RWPE2 (cell line): ENCODE data around the gene LRBA.
"Not testable (repeated sequence)": the region's sequence is repeated elsewhere in the genome, so short reads cannot be mapped to it uniquely, and the experiment has no call there.

Experiments
- ATAC-seq: fragments of 200-7000 bp; cut with Tn5 transposase; 3 replicates; pipeline ENCODE4 v1.9.1; 2021; ENCODE audit warnings: low read depth
- DNase-seq: peaks from one replicate; pipeline ENCODE4 v3.0.0-alpha.2; 2020; ENCODE audit warnings: low spot score
- H3K27ac ChIP-seq: fragments of 450-650 bp; 2 replicates; pipeline ENCODE4 v1.5.1; 2017; ENCODE audit warnings: mild to moderate bottlenecking; ENCODE audit not compliant: poor library complexity, severe bottlenecking
- H3K27me3 ChIP-seq: fragments of 250-450 bp; sonication (Bioruptor Pico); 2 replicates; pipeline ENCODE4 v1.5.1; 2021; ENCODE audit warnings: mild to moderate bottlenecking, moderate library complexity; ENCODE audit not compliant: insufficient read depth, poor library complexity, severe bottlenecking
- H3K36me3 ChIP-seq: fragments of 250-450 bp; sonication (Bioruptor Pico); 2 replicates; pipeline ENCODE4 v1.5.1; 2020; ENCODE audit warnings: low read depth, mild to moderate bottlenecking, moderate library complexity
- H3K4me1 ChIP-seq: fragments of 250-450 bp; sonication (Bioruptor Pico); 2 replicates; pipeline ENCODE4 v1.5.1; 2021; ENCODE audit warnings: mild to moderate bottlenecking, moderate library complexity; ENCODE audit not compliant: insufficient read depth, poor library complexity, severe bottlenecking
- H3K4me3 ChIP-seq: fragments of 250-450 bp; sonication (Bioruptor Pico); 2 replicates; pipeline ENCODE4 v1.5.1; 2021; ENCODE audit warnings: mild to moderate bottlenecking, moderate library complexity; ENCODE audit not compliant: severe bottlenecking
- H3K9me3 ChIP-seq: fragments of 250-450 bp; sonication (Bioruptor Pico); 2 replicates; pipeline ENCODE4 v1.5.1; 2021; ENCODE audit warnings: mild to moderate bottlenecking, moderate library complexity; ENCODE audit not compliant: severe bottlenecking
- CTCF ChIP-seq: fragments of 450-650 bp; IDR thresholded peaks from one replicate; pipeline ENCODE4 v1.5.1; 2017; ENCODE audit warnings: mild to moderate bottlenecking, moderate library complexity; ENCODE audit not compliant: poor library complexity, severe bottlenecking

Gene LRBA

GRCh38 chr4:151029537-151029936 lies 14.5 kb upstream of the LRBA start:
- Histone ChIP-seq H3K27ac (no peak overlapping the region), H3K36me3 (no peaks in the 10 kb centered on the region), H3K4me3 (no peak overlapping the region), H3K9me3 (no peaks in the 10 kb centered on the region), H3K4me1 (peaks cover 7% of the 10 kb centered on the region), H3K27me3 (no peaks in the 10 kb centered on the region)
- no peak for ATAC-seq
- no peak for DNase-seq
- no peak for TF ChIP-seq CTCF

GRCh38 chr4:151029006-151029405 lies 13.9 kb upstream of the LRBA start:
- not testable (repeated sequence) for H3K4me3 ChIP-seq, H3K27ac ChIP-seq, H3K36me3 ChIP-seq, H3K27me3 ChIP-seq, H3K9me3 ChIP-seq, ATAC-seq, DNase-seq, H3K4me1 ChIP-seq

- no peaks in the 10 kb centered on the region for H3K4me1 ChIP-seq
- no peaks in the 10 kb centered on the region for H3K9me3 ChIP-seq
- no peak for TF ChIP-seq CTCF
- DNase-seq (no peak), ATAC-seq (no peak)
- no peaks in the 10 kb centered on the region for H3K36me3 ChIP-seq
- H3K4me3 ChIP-seq, result no peak overlapping the region
- H3K27ac ChIP-seq, result no peak overlapping the region
- no peaks in the 10 kb centered on the region for H3K27me3 ChIP-seq
Measured at GRCh38 chr4:151025759-151026158, 10.7 kb upstream of the LRBA start.

DNA sequence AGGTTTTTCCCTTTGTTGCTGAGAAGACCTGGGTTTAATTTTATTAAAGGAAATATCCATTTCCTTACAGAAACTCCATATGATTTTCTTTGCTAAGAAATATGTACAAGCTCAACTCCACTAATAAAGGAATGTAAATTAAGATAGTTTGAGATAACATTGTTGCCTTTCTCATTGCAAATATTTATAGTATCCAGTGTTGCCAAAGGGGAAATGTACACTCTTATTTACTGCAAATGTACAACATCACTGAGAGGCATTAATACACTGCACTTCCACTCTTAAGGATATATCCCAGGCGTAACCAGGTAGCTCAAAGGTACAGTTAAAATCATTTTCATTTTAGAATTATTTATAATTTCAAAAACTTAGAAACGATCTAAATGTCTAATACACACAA lies 7.5 kb upstream of the LRBA start:
- DNase-seq, result no peak
- Histone ChIP-seq H3K4me1 (no peaks in the 10 kb centered on the region), H3K27ac (no peak overlapping the region), H3K4me3 (no peak overlapping the region), H3K27me3 (no peaks in the 10 kb centered on the region), H3K9me3 (no peaks in the 10 kb centered on the region), H3K36me3 (no peaks in the 10 kb centered on the region)
- no peak for ATAC-seq
- no peak for TF ChIP-seq CTCF

- no peaks in the 10 kb centered on the region for H3K36me3 ChIP-seq
- no peak overlapping the region for H3K4me3 ChIP-seq
- ATAC-seq (no peak), DNase-seq (no peak)
- no peaks in the 10 kb centered on the region for H3K27me3 ChIP-seq
- TF ChIP-seq CTCF, result no peak
- no peaks in the 10 kb centered on the region for H3K9me3 ChIP-seq
- H3K4me1 ChIP-seq, result no peaks in the 10 kb centered on the region
- H3K27ac ChIP-seq, result no peak overlapping the region
Measured at GRCh38 chr4:151021637-151022334, 6.7 kb upstream of the LRBA start.
